ENCODE results near the gene REPS2.

Gene REPS2

GRCh38 chrX:17082831-17083230 lies 136.4 kb downstream of the REPS2 start:
- Histone ChIP-seq H3K4me3 (ENCODE audit: low read length) (no peak overlapping the region), H3K36me3 (ENCODE audit: control insufficient read depth, low read length) (no peaks in the 10 kb centered on the region), H3K4me2 (ENCODE audit: low read length) (no peak overlapping the region), H3K4me1 (ENCODE audit: control insufficient read depth, low read length) (no peaks in the 10 kb centered on the region), H3K9me3 (ENCODE audit: control insufficient read depth, insufficient read depth, low read length) (no peaks in the 10 kb centered on the region), H3K27ac (ENCODE audit: low read depth, low read length) (no peak overlapping the region), H3F3A (ENCODE audit: control insufficient read depth, insufficient read depth) (no peaks in the 10 kb centered on the region), H4K20me1 (ENCODE audit: control insufficient read depth, insufficient read depth, low read depth, low read length) (no peaks in the 10 kb centered on the region), H3K27me3 (ENCODE audit: control insufficient read depth, low read length) (no peaks in the 10 kb centered on the region; the same call in 1 of the 2 replicates), H3K79me2 (ENCODE audit: control insufficient read depth, low read length) (no peaks in the 10 kb centered on the region), H3K9me2 (replicated peaks; ENCODE audit: control insufficient read depth, low read length) (no peaks in the 10 kb centered on the region)
- TF ChIP-seq, protein P1, sequence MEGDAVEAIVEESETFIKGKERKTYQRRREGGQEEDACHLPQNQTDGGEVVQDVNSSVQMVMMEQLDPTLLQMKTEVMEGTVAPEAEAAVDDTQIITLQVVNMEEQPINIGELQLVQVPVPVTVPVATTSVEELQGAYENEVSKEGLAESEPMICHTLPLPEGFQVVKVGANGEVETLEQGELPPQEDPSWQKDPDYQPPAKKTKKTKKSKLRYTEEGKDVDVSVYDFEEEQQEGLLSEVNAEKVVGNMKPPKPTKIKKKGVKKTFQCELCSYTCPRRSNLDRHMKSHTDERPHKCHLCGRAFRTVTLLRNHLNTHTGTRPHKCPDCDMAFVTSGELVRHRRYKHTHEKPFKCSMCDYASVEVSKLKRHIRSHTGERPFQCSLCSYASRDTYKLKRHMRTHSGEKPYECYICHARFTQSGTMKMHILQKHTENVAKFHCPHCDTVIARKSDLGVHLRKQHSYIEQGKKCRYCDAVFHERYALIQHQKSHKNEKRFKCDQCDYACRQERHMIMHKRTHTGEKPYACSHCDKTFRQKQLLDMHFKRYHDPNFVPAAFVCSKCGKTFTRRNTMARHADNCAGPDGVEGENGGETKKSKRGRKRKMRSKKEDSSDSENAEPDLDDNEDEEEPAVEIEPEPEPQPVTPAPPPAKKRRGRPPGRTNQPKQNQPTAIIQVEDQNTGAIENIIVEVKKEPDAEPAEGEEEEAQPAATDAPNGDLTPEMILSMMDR (IDR thresholded peaks at IDR 0.05; ENCODE audit: low read depth, low read length, poor library complexity, severe bottlenecking): no peak
- TF ChIP-seq EZH2phosphoT487 (IDR thresholded peaks at IDR 0.05; ENCODE audit: borderline replicate concordance, low read length): no peak

DNA sequence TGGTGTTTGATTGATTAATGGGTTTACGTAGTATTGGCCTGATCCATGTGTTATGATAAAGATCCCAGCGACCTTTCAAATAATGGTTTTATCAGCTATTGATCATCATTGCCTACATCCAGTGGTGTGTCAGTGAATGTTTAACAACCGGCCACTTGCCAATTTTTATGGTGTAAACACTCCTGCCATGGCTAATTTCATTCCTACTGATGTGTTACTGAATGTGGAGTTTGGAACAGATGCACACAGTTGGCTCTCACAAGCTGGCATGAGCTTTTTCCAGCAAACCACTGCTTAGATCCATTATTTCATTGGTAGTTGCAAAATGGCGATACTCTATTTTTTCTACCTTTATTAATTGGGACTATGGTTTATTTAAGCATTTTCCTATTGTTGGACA lies 139.9 kb downstream of the REPS2 start:
- no peaks in the 10 kb centered on the region for H3K79me2 ChIP-seq (ENCODE audit: control insufficient read depth, low read length)
- no peak overlapping the region for H3K4me2 ChIP-seq (ENCODE audit: low read length)
- H3K9me3 ChIP-seq (ENCODE audit: control insufficient read depth, insufficient read depth, low read length): no peaks in the 10 kb centered on the region
- no peaks in the 10 kb centered on the region for H3K4me1 ChIP-seq (ENCODE audit: control insufficient read depth, low read length)
- TF ChIP-seq, protein P1 (IDR thresholded peaks at IDR 0.05; ENCODE audit: low read depth, low read length, poor library complexity, severe bottlenecking): no peak
- TF ChIP-seq EZH2phosphoT487 (IDR thresholded peaks at IDR 0.05; ENCODE audit: borderline replicate concordance, low read length): no peak
- H3K27ac ChIP-seq (ENCODE audit: low read depth, low read length): no peak overlapping the region
- no peak overlapping the region for H3K4me3 ChIP-seq (ENCODE audit: low read length)
- H3F3A ChIP-seq (ENCODE audit: control insufficient read depth, insufficient read depth): no peaks in the 10 kb centered on the region
- H3K36me3 ChIP-seq (ENCODE audit: control insufficient read depth, low read length): no peaks in the 10 kb centered on the region
- no peaks in the 10 kb centered on the region for H3K27me3 ChIP-seq (ENCODE audit: control insufficient read depth, low read length)
- no peaks in the 10 kb centered on the region for H3K9me2 ChIP-seq (replicated peaks; ENCODE audit: control insufficient read depth, low read length)
- no peaks in the 10 kb centered on the region for H4K20me1 ChIP-seq (ENCODE audit: control insufficient read depth, insufficient read depth, low read depth, low read length)

DNA sequence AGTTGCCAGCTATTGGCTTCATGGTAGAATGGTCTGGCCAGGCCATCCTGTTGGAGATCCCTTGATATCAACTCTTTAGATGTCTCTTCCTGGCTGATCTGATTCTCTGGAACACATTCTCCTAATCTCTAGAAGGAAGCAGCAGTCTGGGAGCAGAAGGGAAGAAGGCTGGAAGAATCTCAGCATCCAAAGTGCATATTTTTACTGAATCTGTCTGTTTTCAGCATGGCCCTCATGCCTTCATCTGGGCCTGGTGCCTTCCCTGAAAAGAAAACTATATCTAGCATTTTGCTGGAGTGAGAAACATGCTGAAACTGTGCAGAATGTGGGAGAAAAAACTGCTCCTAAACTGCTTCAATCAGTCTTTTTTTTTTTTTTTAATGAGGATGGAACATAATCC lies 148.7 kb downstream of the REPS2 start:
- H3K4me1 ChIP-seq (ENCODE audit: control insufficient read depth, low read length): no peaks in the 10 kb centered on the region
- H3K9me3 ChIP-seq (ENCODE audit: control insufficient read depth, insufficient read depth, low read length): no peaks in the 10 kb centered on the region
- H3K36me3 ChIP-seq (ENCODE audit: control insufficient read depth, low read length): no peaks in the 10 kb centered on the region
- no peak overlapping the region for H3K27ac ChIP-seq (ENCODE audit: low read depth, low read length)
- H3F3A ChIP-seq (ENCODE audit: control insufficient read depth, insufficient read depth): no peaks in the 10 kb centered on the region
- TF ChIP-seq, protein P1 (IDR thresholded peaks at IDR 0.05; ENCODE audit: low read depth, low read length, poor library complexity, severe bottlenecking): no peak
- TF ChIP-seq EZH2phosphoT487 (IDR thresholded peaks at IDR 0.05; ENCODE audit: borderline replicate concordance, low read length): no peak
- H4K20me1 ChIP-seq (ENCODE audit: control insufficient read depth, insufficient read depth, low read depth, low read length): no peaks in the 10 kb centered on the region
- H3K4me3 ChIP-seq (ENCODE audit: low read length): no peak overlapping the region
- no peaks in the 10 kb centered on the region for H3K27me3 ChIP-seq (ENCODE audit: control insufficient read depth, low read length)
- H3K79me2 ChIP-seq (ENCODE audit: control insufficient read depth, low read length): no peaks in the 10 kb centered on the region
- H3K9me2 ChIP-seq (replicated peaks; ENCODE audit: control insufficient read depth, low read length): no peaks in the 10 kb centered on the region
- H3K4me2 ChIP-seq (ENCODE audit: low read length): no peak overlapping the region

Measured in DOHH2 (cell line).